Activated CD4-positive, alpha-beta memory T cell treated with anti-CD3 and anti-CD28 coated beads for 36 hours (primary cell): ENCODE results near the gene KCTD15. TPM values are rescaled to one million over a fixed set of nuclear protein-coding genes. Genes with fewer than 3 reads are reported as not detected.

Source experiments
- total RNA-seq, 2 experiments: library from RNA; stranded (reverse); gene quantifications; one replicate each; pipeline ENCODE4 v1.2.3, GENCODE V29; 2021

KCTD15 gene
- total RNA-seq, 2 experiments from 2014 or later = 10.2 to 11.8 TPM

Other genes with a start within 250 kb of the KCTD15 start
- not detected for gene CHST8, start 174.9 kb upstream of the KCTD15 start, total RNA-seq